Pulmonary artery endothelial cell (primary cell): ENCODE data around the gene RANBP9. TPM values are rescaled to one million over a fixed set of nuclear protein-coding genes. Genes with fewer than 3 reads are reported as not detected.

Experiments used
- DNase-seq: peaks from one replicate; pipeline ENCODE4 v3.0.0-alpha.2; 2011; ENCODE audit warnings: low read depth, low spot score
- total RNA-seq: library from RNA; depleted of rRNA; stranded (reverse); fragments of >200 nt; gene quantifications from 2 replicates; pipeline ENCODE4 v1.2.3, GENCODE V29; 2014

RANBP9 gene
- total RNA-seq, 1 donor from 2014 or later: 23.1 TPM

DNA sequence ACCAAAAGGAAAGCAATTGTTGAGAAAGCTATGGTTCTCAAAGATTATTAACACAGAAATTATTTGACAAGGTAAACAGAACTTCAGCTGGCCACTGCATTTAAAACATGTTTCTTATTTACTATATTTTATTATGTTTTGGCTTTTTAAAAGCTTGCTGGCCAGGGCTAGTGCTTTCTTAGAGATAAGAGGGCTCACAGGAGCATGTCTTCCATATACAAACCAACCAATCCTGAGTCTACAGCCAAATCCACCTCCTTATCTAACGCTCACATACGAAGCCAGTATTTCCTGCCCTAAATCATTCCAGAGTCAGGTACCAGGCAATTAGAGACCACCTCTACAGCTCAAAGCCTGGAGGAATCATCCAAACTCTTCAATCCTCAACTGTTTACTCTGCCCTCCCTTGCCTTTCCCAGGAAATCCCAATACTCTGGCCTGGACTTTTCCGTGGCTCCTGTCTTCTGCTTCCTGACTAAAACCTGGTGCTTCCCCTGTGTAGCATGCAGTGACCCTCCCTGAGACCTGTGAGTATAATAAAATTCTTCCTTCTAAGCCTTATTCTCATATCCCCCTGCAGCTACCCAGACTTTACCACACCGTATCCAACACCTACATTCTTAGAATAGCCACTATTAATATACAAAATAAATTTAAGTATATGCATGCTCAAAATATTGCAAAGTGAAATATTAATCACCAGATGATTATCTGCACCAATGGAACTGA is 33.2 kb downstream of the RANBP9 start:
- DNase-seq: peak; percentile 7

DNA sequence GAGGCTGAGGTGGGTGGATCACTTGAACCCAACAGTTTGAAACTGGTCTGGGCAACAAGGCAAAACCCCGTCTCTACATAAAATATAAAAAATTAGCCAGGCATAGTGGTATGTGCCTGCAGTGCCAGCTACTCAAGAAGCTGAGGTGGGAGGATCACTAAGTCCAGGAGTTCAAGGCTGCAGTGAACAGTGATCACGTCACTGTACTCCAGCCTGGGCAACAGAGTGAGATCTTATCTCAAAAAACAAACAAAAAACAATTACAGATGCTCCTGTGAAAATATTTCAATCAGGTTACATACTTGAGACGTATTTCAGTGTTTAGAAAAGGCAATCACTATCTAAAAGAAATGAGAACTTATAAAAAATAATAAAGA is 33.8 kb downstream of the RANBP9 start:
- no peak for DNase-seq

DNA sequence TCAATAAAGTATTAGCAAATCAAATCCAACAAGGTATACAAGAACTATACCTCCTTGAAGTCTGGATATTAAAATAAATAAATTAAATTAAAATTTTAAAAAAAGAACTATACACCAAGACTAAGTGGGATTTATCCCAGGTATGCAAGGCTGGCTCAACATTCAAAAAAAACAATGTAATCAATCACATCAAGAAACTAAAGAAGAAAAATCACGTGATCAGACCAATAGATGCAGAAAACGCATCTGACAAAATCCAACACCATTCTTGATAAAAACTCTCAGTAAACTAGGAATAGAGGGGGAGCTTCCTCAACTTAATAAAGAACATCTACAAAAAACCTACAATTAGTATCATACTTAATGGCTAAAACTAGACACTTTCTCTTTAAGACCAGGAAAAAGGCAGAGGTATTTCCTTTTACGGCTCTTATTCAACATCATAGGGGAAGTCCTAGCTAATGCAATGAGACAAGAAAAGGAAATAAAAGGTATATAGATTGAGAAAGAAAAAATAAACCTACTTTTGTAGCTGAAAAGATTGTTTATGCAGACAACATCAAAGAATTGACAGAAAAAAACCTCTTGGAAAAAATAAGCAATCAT is 35.0 kb downstream of the RANBP9 start:
- no peak for DNase-seq

DNA sequence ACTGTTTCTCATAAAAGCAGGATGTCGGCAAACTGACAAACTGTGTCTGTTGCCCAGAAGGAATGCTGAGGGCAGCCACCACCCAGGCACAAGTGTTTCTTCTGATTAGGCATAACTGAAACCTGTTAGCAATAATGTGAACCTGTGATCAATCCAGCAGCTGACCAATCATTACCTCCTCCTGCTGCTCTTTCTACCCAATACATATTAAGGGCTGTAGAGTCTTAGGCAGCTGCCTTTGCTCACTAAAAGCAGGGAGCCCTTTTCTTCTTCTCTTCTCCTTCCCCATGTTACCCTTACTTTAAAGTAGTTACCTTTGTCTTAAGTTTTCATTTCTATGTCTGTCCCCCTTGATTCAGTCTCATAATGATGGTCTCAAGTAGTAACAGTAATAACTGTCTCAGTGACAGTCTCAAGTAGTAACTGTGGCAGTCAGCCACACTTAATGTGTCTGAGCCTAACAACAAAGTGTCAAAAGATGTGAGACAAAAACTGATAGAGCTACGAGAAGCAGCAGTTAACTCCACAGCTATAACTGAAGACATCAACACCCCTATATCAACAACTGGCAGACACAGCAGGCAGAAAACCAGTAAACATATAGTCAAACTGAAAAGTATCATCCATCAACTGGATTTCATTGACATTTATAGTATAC is 37.0 kb downstream of the RANBP9 start:
- no peak for DNase-seq

DNA sequence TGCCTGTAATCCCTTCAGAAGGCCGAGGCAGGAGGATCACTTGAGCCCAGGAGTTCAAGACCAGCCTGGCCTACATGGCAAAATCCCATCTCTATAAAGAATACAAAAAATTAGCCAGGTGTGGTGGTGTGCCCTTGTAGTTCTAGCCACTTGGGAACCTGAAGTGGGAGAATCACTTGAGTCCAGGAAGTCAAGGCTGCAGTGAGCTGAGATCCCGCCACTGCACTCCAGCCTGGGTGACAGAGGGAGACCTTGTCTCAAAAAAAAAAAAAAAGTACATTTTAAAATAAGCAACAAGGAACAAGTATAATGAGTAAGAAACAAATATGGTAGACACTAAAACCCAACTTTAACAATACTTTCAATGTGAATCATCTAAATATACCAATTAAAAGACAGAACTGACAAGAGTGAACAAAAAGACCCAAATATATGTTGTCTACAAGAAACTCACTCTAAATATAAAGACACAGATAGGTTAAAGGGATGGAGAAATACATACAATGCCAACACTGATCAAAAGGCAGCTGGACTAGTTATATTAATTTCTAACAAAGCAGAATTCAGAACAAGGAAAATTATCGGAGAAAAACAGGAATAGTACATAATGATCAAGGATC is 37.7 kb downstream of the RANBP9 start:
- DNase-seq: no peak

DNA sequence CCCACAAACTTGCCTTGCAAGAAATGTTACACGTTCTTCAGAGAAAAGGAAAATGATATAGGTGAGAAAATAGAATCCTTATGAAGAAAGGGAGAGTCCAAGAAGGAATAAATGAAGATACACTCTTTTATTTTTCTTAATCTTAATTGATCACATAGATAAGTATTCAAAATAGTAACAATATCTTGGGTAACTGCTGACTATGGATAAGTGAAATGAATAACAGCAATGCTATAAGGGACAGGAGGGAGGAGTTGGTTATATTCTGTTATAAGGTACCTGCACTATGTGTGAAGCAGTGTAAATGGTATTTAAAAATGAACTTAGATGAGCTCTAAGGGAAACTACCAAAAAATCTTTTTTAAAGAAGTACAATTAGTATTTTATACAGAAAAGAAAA is 38.3 kb downstream of the RANBP9 start:
- DNase-seq: no peak

DNA sequence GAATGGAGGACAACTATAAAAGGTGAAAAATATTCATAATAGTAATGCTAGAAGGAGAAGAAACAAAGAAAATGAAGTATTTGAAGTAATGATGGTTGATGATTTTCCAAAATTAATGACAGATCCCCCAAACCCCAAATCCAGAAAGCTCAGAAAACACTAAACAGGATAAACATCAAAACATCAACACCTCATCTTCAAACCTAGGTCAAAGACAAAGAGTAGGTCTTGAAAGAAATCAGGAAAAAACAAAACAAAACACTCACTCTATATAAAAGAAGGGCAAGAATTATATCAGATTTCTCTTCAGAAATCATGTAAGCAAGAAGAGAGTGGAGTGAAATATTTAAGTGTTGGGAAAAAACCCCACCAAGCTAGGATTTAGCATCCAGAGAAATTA is 38.7 kb downstream of the RANBP9 start:
- DNase-seq: no peak

DNA sequence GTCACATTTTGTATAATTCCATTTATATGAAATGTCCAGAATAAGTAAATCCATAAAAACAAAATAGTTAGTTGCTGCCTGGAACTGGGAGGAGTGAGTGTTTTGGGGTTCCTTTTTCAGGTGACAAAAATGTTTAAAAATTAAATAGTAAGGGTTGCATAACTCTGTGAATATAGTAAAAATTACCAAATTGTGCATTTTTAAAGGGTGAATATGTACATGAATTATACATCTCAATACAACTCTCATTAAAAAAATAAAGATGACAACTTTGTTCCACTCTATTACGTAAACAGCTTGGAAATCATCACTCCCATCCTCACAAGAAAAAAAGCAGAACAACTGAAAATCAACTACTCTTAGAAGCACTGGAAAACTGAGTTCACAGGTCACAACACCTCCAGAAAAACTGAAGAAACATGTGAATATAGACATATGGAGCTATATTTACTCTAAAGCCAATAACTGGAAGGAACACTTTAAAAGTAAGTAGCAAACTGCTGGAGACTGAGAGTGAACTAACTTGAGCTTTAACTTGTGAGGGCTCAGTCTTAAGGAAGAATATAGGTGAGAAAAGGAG is 40.0 kb downstream of the RANBP9 start:
- DNase-seq: no peak

DNA sequence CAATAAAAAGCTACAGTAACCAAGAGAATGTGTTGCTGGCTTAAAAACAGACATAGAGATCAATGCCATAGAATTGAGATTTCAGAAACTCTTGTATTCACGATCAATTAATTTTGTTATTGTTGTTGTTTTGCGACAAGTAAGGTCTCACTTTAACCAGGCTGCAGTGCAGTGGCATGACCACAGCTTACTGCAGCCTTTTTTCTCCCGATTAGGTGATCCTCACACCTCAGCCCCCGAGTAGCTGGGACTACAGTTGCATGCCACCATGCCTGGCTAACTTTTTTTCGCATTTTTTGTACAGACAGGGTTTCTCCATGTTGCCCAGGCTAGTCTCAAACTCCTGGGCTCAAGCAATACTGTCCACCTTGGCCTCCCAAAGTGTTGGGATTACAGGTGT is 42.2 kb downstream of the RANBP9 start:
- DNase-seq: no peak

DNA sequence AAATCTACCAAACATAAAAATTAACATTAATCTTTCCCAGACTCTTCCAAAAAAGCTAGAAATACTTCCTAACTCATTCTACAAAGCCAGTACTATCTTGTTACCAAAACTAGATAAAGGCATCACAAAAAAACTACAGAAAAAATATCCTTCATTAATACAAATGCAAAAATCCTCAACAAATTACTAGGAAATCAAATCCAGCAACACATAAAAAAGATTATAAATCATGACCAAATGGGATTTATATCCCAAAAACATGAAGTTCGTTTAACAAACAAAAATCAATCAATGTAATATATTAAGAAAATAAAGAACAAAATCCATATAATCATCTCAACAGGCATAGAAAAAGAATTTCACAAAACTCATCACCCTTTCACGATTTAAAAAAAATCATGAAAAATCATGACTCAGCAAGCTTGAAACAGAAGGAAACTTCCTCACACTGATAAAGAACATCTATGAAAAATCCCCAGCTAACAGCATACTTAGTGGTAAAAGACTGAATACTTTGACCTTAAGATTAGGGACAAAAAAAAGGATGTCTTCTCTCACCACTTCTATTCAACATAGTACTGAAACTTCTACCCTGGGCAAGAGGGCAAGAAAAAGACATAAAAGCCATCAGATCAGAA is 43.2 kb downstream of the RANBP9 start:
- DNase-seq: no peak

DNA sequence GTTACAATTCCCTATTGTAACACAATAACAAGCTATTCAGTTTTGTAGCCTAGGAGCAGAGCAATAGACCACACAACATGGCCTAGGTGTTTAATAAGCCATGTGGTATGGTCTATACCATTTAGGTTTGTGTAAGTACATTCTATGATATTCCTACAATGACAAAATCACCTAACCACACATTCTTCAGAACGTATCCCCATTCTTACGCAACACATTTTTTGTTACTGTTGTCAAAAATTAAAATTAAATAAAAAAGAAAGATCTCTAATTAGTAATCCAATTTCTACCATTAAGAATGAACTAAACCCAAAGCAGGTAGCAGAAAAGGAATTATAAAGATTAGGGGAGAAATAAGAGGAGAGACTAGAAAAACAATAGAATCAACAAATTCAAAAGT is 44.0 kb downstream of the RANBP9 start:
- no peak for DNase-seq

DNA sequence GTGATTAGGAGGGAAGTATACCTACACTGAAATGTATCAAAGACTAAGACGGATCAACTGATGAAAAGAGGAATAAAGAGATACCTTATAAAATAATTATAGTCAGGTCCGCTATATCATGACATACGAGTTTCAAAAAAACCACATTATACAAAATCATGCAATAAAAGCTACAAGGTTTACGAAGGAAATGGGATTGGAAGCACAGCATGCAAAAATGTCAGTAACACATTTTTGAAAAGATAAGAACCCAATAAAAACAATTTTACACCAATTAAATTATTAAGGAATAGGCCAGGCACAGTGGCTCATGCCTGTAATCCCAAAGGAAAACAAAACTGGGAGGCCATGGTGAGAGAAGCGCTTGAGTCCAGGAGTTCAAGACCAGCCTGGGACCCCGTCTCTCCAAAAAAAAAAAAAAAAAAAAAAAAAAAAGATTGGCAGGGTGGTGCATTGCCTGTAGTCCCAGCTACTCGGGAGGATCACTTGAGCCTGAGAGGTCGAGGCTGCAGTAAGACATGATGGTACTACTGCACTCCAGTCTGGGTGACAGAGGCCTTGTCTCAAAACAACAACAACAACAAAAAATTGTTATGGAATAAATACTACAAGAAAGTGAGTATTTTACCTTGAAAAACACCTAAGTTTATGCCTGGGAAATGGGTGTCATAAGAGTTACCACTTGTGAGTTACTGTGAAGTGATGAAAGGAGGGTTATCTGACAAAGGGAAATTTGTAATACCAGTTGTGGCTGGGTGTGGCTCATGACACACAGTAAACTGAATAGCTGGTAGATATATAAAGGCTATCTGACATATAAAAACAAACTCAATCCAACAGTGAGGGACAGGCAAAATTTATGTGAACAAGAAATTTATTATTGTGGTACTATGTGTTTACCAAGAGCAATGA is 45.2 kb downstream of the RANBP9 start:
- no peak for DNase-seq

DNA sequence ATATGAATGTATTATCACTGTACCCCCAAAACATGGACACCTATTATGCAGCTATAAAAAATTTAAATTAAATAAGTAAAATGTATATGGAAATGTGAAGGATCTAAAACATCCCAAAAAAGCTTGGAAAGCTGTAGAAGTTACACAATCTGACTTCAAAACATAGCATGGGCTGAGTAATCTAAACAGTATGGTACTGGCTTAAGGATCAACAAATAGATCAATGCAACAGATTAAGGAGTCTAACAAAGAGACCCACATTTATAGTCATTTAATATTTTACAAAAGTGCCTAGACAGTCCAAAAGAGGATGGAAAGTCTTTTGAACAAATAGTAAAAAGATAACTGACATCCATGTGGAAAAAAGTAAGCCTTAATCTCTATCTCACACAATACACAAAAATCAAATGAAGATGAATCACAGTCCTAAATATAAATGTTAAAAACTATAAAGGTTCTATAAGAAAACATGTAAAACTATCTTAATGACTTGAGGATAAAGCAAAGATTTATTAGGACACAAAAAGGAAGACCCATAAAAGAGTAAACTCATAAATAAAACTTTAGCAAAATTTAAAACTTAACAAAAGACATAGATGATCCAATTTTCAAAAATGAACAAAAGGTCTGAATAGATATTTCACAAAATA is 46.8 kb downstream of the RANBP9 start:
- no peak for DNase-seq

DNA sequence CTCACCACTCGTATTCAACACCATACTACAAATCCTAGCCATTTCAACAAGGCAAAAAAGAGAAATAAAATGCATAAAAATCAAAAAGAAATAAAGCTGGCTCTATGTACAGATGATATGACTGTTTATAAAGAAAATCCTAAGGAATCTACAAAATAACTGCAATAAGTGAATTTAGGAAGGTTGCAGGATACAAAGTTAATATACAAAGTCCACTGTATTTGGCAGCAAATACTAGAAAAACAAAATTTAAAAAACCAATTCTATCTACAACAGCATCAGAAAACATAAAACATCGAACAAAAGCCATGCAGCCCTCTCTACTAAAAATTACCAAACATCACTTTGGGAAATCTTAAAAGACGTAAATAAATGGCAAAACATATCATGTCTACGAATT is 47.6 kb downstream of the RANBP9 start:
- DNase-seq: no peak

DNA sequence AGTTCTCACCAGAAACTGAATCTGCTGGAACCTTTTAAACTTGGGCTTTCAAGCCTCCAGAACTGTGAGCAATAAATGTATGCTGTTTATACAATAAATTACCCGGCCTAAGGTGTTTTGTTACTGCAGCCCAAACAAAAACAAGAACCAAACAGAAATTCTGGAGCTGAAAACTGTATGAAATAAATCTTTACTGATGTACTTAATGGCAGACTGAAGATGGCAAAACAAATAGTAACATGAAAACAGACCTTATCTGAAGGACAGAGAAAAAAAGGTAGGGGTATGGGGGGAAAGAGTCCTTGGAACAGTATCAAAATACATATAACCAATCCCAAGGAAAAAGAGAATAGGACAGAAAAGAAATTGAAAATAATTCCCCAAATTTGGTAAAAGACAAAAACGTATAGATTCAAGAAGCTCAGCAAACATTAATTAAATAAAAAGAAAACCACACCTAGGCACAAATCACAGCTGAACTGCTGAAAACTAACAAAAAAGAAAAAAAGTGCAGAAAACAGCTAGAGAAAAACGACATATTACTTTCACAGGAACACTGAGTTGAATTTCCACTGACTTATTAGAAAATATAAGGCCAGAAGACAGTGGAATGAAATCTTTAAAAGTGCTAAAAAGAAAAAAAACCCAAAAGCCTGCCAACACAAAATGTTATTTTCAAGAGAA is 48.8 kb downstream of the RANBP9 start:
- DNase-seq: no peak

DNA sequence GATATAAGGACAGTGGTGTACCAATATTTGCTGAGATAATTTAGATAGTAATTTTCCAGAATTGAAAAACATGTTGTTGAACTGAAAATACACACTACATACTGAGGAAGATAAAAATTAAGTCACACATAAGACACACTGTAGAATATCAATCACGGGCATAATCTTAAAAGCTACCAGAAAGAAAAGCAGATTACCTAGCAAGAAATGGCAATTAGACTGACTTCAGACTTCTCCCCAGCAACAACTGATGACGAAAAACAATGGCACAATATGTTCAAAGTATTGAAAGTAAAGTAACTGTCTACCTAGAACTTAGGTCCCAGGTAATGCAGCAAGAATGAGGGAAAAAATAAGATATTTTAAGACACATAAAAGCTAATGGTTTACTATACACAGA is 50.0 kb downstream of the RANBP9 start:
- no peak for DNase-seq

DNA sequence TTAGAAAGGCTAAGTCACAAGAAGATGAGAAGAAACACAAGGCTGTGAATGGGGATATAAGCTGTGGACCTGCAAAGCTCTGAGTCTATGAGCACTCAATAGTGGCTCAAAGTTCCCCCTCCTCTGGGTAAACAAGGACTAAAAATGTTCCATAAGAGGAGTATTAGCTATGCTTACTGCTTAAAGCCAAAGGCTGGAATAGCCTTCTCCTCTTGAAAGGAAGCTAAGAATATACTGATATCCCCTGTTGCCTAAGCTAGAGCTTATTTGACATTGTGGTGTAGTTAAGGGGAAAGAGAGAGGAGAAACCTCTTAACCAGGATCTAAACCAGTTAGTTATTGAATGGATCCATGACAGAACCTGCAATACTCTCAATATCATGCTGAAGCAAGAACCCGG is 50.7 kb downstream of the RANBP9 start:
- DNase-seq: no peak

DNA sequence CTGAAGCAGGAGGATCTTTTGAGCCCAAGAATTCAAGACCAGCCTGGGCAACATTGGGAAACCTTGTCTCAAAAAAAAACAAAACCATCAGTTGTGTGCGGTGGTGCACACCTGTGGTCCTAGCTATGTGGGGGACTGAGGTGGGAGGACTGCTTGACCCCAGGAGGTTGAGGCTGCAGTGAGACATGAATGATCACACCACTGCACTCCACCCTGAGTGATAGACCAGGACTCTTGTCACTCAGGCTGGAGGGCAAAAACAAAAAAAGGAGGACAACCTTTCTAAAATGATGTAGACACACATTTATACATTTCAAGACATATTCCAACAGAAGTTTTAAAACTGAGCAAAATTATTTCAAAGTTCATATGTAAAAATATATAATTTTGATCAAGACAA is 51.4 kb downstream of the RANBP9 start:
- DNase-seq: no peak

DNA sequence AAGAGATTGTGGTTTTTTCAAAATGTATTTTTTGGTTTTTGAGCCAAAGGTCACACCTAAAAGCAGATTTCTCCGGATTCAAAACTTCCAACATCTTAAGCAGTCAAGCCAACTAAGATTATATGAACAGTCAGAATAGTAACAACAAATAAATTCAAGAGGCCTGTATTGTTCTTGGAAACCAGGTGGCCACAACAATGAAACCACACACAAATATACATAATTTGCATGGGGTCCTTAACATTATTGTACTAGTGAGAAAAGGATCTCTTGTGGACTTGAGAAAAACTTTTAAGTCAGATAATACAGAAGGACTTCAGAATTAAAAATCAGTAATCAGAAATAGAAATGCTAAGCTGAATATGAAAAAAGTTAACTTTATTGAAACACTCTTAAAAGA is 55.9 kb downstream of the RANBP9 start:
- DNase-seq: no peak

DNA sequence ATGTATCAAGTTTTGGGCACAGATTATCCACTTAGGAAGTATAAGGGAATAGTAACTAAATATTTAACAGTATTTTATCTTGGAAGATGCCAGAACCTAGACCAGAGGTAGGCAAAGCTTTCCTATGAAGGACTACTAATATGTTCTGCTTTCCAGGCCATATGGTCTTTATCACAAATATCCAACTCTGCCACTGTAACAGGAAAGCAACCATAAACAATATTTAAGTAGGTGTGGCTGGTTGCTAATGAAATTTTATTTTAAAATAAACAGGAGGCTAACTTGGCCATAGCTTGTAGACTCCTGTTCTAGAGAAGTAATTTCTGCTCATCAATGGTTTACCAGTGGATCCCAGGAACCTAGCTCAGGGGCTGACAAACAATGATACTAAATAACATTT is 57.1 kb downstream of the RANBP9 start:
- no peak for DNase-seq
